Thyroid gland (tissue), 4 donors: ENCODE data around the gene MIA.
"Not testable (repeated sequence)": the region's sequence is repeated elsewhere in the genome, so short reads cannot be mapped to it uniquely, and the experiment has no call there.

Experiments
- POLR2A ChIP-seq, 2 donors: fragments of 450-650 bp; IDR thresholded peaks; one replicate each; pipeline ENCODE4 v1.6.1; 2017; ENCODE audit warnings: antibody characterized with exemption in 2 of 2, mild to moderate bottlenecking in 2 of 2, moderate library complexity in 1 of 2
- TF ChIP-seq, protein P1 (sequence below), 6 experiments: fragments of 200-600 bp in 3 of 6; fragments of 450-650 bp in 3 of 6; sonication (generic) in 3 of 6; IDR thresholded peaks; one replicate each; pipeline ENCODE4 v1.5.1; 2016 to 2019; ENCODE audit warnings: antibody characterized with exemption in 6 of 6, mild to moderate bottlenecking in 2 of 6, inconsistent platforms in 1 of 6, moderate library complexity in 1 of 6

DNA sequence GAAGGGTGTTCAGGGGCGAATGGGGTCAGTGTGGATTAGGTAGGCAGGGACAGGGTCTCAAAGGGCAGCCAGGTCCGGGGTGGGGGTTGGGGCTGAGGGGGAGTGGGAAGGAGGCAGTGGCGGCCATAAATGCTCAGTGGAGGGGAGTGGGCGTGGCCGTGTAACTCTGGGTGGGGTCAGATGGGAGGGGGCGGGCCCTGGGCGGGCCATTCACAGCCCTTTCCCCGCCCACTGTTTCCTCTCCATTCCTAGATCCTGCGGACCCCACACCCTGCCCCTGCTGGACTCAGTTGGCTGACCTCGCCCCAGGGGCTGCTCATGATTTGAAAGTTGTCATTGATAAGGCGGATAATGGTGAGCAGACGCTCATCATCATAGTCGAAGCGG, 51.0 kb downstream of the MIA start:
- TF ChIP-seq, protein P1, sequence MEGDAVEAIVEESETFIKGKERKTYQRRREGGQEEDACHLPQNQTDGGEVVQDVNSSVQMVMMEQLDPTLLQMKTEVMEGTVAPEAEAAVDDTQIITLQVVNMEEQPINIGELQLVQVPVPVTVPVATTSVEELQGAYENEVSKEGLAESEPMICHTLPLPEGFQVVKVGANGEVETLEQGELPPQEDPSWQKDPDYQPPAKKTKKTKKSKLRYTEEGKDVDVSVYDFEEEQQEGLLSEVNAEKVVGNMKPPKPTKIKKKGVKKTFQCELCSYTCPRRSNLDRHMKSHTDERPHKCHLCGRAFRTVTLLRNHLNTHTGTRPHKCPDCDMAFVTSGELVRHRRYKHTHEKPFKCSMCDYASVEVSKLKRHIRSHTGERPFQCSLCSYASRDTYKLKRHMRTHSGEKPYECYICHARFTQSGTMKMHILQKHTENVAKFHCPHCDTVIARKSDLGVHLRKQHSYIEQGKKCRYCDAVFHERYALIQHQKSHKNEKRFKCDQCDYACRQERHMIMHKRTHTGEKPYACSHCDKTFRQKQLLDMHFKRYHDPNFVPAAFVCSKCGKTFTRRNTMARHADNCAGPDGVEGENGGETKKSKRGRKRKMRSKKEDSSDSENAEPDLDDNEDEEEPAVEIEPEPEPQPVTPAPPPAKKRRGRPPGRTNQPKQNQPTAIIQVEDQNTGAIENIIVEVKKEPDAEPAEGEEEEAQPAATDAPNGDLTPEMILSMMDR (IDR thresholded peaks at IDR 0.05) = not testable (repeated sequence)
- TF ChIP-seq POLR2A (IDR thresholded peaks at IDR 0.05) = not testable (repeated sequence)
